ENCODE measurements around the gene DYRK4.

Gene DYRK4

DNA sequence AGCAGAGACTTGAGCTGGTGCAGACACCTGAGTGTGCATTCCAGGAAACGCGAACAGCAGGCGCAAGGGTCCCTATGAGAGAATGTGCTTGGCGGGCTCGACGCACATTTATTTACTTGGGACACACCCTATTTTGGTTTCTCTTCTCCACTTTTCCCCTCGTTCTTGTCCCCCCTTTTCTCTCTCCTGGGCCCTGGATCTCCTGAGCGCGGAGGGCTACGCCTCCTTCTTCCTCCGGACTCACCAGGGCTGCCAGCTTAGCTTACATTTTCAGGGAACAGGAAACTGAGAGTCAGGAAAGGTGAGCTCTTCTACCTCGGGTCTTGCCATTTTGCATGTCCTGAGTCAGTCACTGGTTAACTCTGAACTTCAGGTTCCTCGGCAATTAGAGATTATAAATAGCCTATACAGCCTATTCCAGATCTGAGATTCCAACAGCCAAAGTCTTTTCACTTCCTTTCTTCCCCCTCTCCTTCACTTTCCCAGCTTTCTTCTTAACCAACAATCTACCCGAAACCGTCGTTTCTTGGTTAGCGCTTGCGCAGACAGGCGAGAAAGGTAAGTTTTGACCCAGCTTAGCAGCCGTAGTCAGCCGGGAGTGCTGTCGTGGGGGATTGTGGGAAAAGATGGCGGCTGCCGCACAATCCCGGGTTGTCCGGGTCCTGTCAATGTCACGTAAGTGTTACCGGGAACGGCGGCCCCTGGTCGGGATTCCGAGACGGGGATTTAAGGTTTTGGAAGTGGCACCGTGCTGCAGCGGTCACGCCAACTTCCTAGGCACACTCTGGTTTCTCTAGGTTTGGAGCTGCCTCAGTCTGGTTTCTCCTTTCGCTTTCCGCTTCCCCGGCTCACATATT lies 86.7 kb downstream of the DYRK4 start, which contains the start of the genes AKAP3 and NDUFA9:
AKAP3 (minus strand) TSS at position 551 of the 857 bp plus-strand sequence. CDS start 10,855 bp downstream, outside the sequence.
NDUFA9 (plus strand) TSS at position 614 of the 857 bp plus-strand sequence; CDS start at position 627, 13 bp downstream.
- peak within 1 kb of the TSS; percentile 75 for H3K27ac ChIP-seq
- ChIA-PET CTCF (interaction anchor here (0.5 to 2.6 kb wide), 2 partner anchors 44 to 739 kb away, joined by 3 to 11 read pairs; no protein-coding TSS in a partner anchor), POLR2A (ENCODE audit: low non-redundant PET) (no interaction called here)
- peak; percentile 73 for DNase-seq (ENCODE audit: low spot score)
- TF ChIP-seq, protein P1, sequence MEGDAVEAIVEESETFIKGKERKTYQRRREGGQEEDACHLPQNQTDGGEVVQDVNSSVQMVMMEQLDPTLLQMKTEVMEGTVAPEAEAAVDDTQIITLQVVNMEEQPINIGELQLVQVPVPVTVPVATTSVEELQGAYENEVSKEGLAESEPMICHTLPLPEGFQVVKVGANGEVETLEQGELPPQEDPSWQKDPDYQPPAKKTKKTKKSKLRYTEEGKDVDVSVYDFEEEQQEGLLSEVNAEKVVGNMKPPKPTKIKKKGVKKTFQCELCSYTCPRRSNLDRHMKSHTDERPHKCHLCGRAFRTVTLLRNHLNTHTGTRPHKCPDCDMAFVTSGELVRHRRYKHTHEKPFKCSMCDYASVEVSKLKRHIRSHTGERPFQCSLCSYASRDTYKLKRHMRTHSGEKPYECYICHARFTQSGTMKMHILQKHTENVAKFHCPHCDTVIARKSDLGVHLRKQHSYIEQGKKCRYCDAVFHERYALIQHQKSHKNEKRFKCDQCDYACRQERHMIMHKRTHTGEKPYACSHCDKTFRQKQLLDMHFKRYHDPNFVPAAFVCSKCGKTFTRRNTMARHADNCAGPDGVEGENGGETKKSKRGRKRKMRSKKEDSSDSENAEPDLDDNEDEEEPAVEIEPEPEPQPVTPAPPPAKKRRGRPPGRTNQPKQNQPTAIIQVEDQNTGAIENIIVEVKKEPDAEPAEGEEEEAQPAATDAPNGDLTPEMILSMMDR (conservative IDR thresholded peaks at IDR 0.05; ENCODE audit: low read depth), result no peak

DNA sequence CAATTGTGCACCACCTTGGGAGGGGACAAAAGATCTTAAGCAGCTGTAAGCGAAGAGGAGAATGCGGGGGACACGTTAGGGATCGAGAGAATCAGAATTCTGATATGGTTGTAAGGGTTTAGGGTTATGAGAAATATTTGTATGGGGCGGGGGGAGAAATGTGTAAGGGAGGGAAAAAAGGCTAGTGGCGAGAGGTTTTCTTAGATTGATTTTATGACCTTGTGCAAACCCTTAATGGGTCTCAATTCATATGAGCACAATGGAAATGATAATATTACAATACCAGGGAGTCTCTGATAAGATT lies 87.3 kb downstream of the DYRK4 start:
- CTCF ChIA-PET, result interaction anchor here (0.5 to 2.6 kb wide), 3 partner anchors 44 to 739 kb away, joined by 3 to 11 read pairs (median 3); no protein-coding TSS in a partner anchor
- POLR2A ChIA-PET (ENCODE audit: low non-redundant PET), result no interaction called here
- TF ChIP-seq, protein P1 (conservative IDR thresholded peaks at IDR 0.05; ENCODE audit: low read depth), result no peak

DNA sequence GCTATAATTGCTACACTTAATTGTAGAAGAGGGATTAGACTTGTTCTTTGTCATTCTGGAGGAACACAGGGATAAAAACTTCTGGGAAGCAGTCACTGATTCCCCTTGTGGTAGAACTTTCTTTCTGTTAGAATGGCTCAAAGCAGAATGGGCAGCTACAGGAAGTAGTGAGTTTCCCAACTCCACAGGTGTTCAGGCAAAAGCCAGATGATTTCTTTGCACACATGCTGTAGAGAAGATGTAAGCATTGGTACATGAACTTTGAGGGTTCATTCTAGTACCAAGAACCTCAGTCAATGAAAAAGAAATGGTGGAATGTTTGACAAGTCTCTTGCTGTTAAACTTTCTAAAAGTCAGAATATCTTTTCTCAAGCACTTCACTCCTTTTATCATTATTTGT lies 91.2 kb downstream of the DYRK4 start:
- no peak overlapping the region for H3K27ac ChIP-seq
- no peak for DNase-seq (ENCODE audit: low spot score)
- TF ChIP-seq, protein P1 (conservative IDR thresholded peaks at IDR 0.05; ENCODE audit: low read depth), result no peak
- CTCF ChIA-PET, result no interaction called here
- POLR2A ChIA-PET (ENCODE audit: low non-redundant PET), result no interaction called here

More for the DNA sequence above, 87.3 kb downstream of the DYRK4 start:
- peak overlapping the region; percentile 75 for H3K27ac ChIP-seq
- DNase-seq (ENCODE audit: low spot score), result no peak

DNA sequence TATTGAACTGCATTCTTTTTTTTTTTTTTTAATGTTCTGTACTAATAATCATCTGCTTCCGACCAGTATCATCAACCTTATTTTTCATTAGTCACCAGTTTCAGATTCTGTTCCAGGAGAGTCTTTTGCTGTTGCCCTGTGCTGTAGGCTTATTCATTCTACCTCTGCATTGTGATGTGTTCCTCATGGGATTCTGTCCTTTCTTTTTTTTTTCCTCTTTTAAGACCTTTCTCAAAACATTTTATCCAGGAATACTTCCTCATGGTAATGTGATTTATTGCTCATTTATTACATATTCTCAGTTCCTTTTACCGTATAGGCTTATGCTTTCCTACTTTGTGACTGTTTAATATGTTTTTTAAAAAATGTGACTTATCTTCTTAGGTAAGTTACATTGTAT lies 91.7 kb downstream of the DYRK4 start:
- no peak for DNase-seq (ENCODE audit: low spot score)
- TF ChIP-seq, protein P1 (conservative IDR thresholded peaks at IDR 0.05; ENCODE audit: low read depth), result no peak
- H3K27ac ChIP-seq, result no peak overlapping the region
- CTCF ChIA-PET, result no interaction called here
- POLR2A ChIA-PET (ENCODE audit: low non-redundant PET), result no interaction called here
